ENCODE measurements around the gene VPS54. TPM values are rescaled to one million over a fixed set of nuclear protein-coding genes. Genes with fewer than 3 reads are reported as not detected.
"Not testable (repeated sequence)": the region's sequence is repeated elsewhere in the genome, so short reads cannot be mapped to it uniquely, and the experiment has no call there.

The VPS54 gene
- total RNA-seq, 4 donors from 2014 or later = 19.8 to 24.0 (median 22.2) TPM

GRCh38 chr2:63977904-63978303 lies 41.3 kb downstream of the VPS54 start:
- 91 to 93% methylated on average over 5 of the region's 5 CpGs for WGBS, 2 donors
- H3K27me3 ChIP-seq = no peaks in the 10 kb centered on the region
- no peak for DNase-seq (ENCODE audit: low spot score in 2 of 2)
- peaks cover 0 to 83% (median 0%) of the 10 kb centered on the region in 3 donors for H3K36me3 ChIP-seq
- TF ChIP-seq CTCF (IDR thresholded peaks at IDR 0.05) (no peak), POLR2A (IDR thresholded peaks at IDR 0.05) (no peak), EP300 (IDR thresholded peaks at IDR 0.05) (no peak)
- no peaks in the 10 kb centered on the region for H3K9me3 ChIP-seq
- H3K4me1 ChIP-seq = no peaks in the 10 kb centered on the region
- H3K4me3 ChIP-seq = no peak overlapping the region
- no peak overlapping the region for H3K27ac ChIP-seq

- TF ChIP-seq EP300 (IDR thresholded peaks at IDR 0.05) (no peak), POLR2A (IDR thresholded peaks at IDR 0.05) (no peak), CTCF (IDR thresholded peaks at IDR 0.05) (no peak)
Measured at GRCh38 chr2:63976125-63976510, 43.1 kb downstream of the VPS54 start.

DNA sequence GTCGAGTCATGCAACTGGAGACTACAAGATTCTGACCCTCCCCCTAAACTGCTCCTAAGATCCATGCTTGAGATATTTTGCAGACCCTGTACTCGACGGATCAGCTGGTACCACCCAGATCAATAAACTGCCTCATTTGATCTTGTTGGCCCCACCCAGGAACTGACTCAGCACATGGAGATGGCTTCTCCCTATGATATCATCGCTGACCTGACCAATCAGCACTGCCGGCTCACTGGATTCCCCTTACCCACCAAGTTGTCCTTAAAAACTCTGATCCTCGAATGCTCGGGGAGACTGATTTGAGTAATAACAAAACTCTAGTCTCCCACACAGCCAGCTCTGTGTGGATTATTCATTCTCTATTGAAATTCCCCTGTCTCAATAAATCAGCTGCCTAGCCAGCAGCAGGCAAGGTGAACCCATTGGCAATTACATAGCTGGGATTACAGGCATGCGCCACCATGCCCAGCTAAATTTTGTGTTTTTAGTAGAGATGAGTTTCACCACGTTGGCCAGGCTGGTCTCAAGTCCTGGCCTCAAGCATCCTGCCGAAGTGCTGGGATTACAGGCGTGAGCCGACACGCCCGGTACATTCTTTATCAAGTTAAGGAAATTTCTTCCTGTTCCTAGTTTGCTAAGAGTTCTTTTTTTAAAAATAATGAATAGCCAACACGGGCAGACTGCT lies 43.6 kb downstream of the VPS54 start:
- H3K27me3 ChIP-seq = no peaks in the 10 kb centered on the region
- WGBS, 2 donors = 92 to 93% methylated on average over 15 of the region's 15 CpGs
- TF ChIP-seq POLR2A (IDR thresholded peaks at IDR 0.05) (no peak), EP300 (IDR thresholded peaks at IDR 0.05) (no peak), CTCF (IDR thresholded peaks at IDR 0.05) (no peak)
- no peaks in the 10 kb centered on the region for H3K4me1 ChIP-seq
- H3K27ac ChIP-seq = no peak overlapping the region
- no peak for DNase-seq (ENCODE audit: low spot score in 2 of 2)
- H3K4me3 ChIP-seq = no peak overlapping the region
- peaks cover 0 to 83% (median 0%) of the 10 kb centered on the region in 3 donors for H3K36me3 ChIP-seq
- H3K9me3 ChIP-seq = no peaks in the 10 kb centered on the region

More at GRCh38 chr2:63976125-63976510, 43.1 kb downstream of the VPS54 start:
- Histone ChIP-seq H3K9me3 (no peaks in the 10 kb centered on the region), H3K4me3 (no peak overlapping the region), H3K27me3 (no peaks in the 10 kb centered on the region), H3K27ac (no peak overlapping the region), H3K36me3 (peaks cover 0 to 83% (median 0%) of the 10 kb centered on the region in 3 donors), H3K4me1 (no peaks in the 10 kb centered on the region)
- WGBS, 2 donors = 93 to 99% methylated on average over 7 of the region's 7 CpGs
- DNase-seq (ENCODE audit: low spot score in 2 of 2) = no peak

DNA sequence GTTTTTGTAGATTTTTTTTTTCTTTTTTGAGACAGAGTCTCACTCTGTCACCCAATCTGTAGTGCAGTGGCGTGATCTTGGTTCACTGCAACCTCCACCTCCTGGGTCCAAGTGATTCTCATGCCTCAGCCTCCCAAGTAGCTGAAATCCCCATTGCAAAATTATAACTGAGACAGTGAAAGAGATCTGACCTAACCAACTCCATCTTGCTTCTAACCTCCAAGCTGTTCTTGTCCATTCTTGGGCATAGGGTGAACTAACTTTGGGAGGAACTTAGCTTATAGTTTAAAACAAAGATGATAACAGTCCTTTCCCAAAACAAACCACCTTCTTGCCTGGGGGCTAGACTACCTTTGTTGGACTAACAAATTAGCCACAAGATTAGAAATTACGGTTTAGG lies 44.2 kb downstream of the VPS54 start:
- peaks cover 0 to 83% (median 0%) of the 10 kb centered on the region in 3 donors for H3K36me3 ChIP-seq
- not testable (repeated sequence) for DNase-seq (ENCODE audit: low spot score in 2 of 2); H3K9me3 ChIP-seq; H3K4me1 ChIP-seq; H3K4me3 ChIP-seq; H3K27me3 ChIP-seq; H3K27ac ChIP-seq
- WGBS, 2 donors = 98 to 100% methylated on average over 2 of the region's 2 CpGs

DNA sequence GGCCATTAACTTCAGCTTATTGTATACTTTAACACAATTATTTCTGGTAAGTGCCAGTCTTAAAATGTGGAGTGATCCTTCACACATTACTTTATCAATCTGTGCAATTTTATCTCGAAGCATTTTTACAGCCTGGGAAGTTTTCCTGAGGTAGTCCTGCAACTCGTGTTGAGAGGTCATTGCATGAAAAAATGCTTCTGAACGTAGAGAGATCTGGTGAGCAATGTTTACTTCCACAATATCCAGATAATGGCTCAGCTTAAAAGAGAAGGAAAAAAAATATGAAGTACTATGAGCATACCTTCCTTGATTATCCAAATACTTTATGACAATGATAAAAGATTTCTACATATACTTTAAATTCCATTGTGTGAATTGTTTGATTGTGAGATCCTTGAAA lies 57.0 kb downstream of the VPS54 start:
- DNase-seq (ENCODE audit: low spot score in 2 of 2) = no peak
- WGBS, 2 donors = 86 to 89% methylated on average over 3 of the region's 3 CpGs
- H3K36me3 ChIP-seq = peaks cover 0 to 66% (median 0%) of the 10 kb centered on the region in 3 donors

More for the DNA sequence above, 57.0 kb downstream of the VPS54 start:
- no peaks in the 10 kb centered on the region for H3K27me3 ChIP-seq
- no peaks in the 10 kb centered on the region for H3K9me3 ChIP-seq
- H3K4me3 ChIP-seq = no peak overlapping the region
- H3K4me1 ChIP-seq = no peaks in the 10 kb centered on the region
- TF ChIP-seq CTCF (IDR thresholded peaks at IDR 0.05) (no peak), POLR2A (IDR thresholded peaks at IDR 0.05) (no peak), EP300 (IDR thresholded peaks at IDR 0.05) (no peak)
- no peak overlapping the region for H3K27ac ChIP-seq

Data from tibial nerve (tissue), 4 donors.